Left ventricle myocardium inferior (tissue), 1 donor: ENCODE data around the gene VSX1. TPM values are rescaled to one million over a fixed set of nuclear protein-coding genes. Genes with fewer than 3 reads are reported as not detected.

ENCODE experiments used
- DNase-seq: peaks from one replicate; pipeline ENCODE4 v3.0.0-alpha.2; 2020
- H3K27ac ChIP-seq: fragments of 200-600 bp; replicated peaks from 2 replicates; pipeline ENCODE4 v1.8.0; 2021
- H3K27me3 ChIP-seq: fragments of 200-600 bp; 2 replicates; pipeline ENCODE4 v1.8.0; 2021; ENCODE audit warnings: low read depth
- H3K36me3 ChIP-seq: fragments of 200-600 bp; 2 replicates; pipeline ENCODE4 v1.8.0; 2021
- H3K4me1 ChIP-seq: fragments of 200-600 bp; 2 replicates; pipeline ENCODE4 v1.8.0; 2021
- H3K4me3 ChIP-seq: fragments of 200-600 bp; 2 replicates; pipeline ENCODE4 v1.8.0; 2021; ENCODE audit warnings: mild to moderate bottlenecking, moderate library complexity
- H3K9me3 ChIP-seq: fragments of 200-600 bp; replicated peaks from 2 replicates; pipeline ENCODE4 v1.8.0; 2021
- CTCF ChIP-seq: fragments of 200-600 bp; IDR thresholded peaks from 2 replicates; pipeline ENCODE4 v1.8.0; 2021; ENCODE audit warnings: antibody characterized with exemption, mild to moderate bottlenecking, borderline replicate concordance
- intact Hi-C: fragments of 100-400 bp; cut with micrococcal nuclease; formaldehyde crosslinking; loops from one replicate; pipeline ENCODE4 v1.11.0; 2022
- total RNA-seq: library from RNA; stranded (reverse); fragmentation: NEBNext Ultra II Directional; extraction: Animal tissue kit (Norgen Biotek cat#: 25700); gene quantifications from one replicate; pipeline ENCODE4 v1.2.1, GENCODE V29; 2021
- donor health status: DM: no; HTN: yes; CAD: no; lungs with severe emphysema.

The VSX1 gene
- total RNA-seq, 1 donor from 2014 or later, result 0.33 TPM

GRCh38 chr20:25054995-25055629, 26.8 kb downstream of the VSX1 start:
- peaks cover 92% of the 10 kb centered on the region for H3K4me1 ChIP-seq
- intact Hi-C loops, result no loop called here
- no peak for DNase-seq
- H3K27me3 ChIP-seq, result no peaks in the 10 kb centered on the region
- no peaks in the 10 kb centered on the region for H3K36me3 ChIP-seq
- H3K9me3 ChIP-seq, result no peaks in the 10 kb centered on the region
- no peak for TF ChIP-seq CTCF
- H3K27ac ChIP-seq, result peak overlapping the region; percentile 98
- peak overlapping the region; percentile 83 for H3K4me3 ChIP-seq

GRCh38 chr20:25054096-25054820, 27.7 kb downstream of the VSX1 start:
- Histone ChIP-seq H3K9me3 (no peaks in the 10 kb centered on the region), H3K27me3 (no peaks in the 10 kb centered on the region), H3K27ac (peak overlapping the region; percentile 98), H3K4me1 (peaks cover 99% of the 10 kb centered on the region), H3K36me3 (no peaks in the 10 kb centered on the region), H3K4me3 (peak overlapping the region; percentile 83)
- intact Hi-C loops, result no loop called here
- no peak for TF ChIP-seq CTCF
- no peak for DNase-seq

GRCh38 chr20:25053255-25054031, 28.5 kb downstream of the VSX1 start:
- Histone ChIP-seq H3K4me3 (peak overlapping the region; percentile 83), H3K36me3 (no peaks in the 10 kb centered on the region), H3K4me1 (peaks cover 99% of the 10 kb centered on the region), H3K9me3 (no peaks in the 10 kb centered on the region), H3K27ac (peak overlapping the region; percentile 98), H3K27me3 (no peaks in the 10 kb centered on the region)
- DNase-seq, result peak; percentile 66
- TF ChIP-seq CTCF, result no peak
- intact Hi-C loops, result no loop called here

GRCh38 chr20:25052255-25053194, 29.4 kb downstream of the VSX1 start:
- Histone ChIP-seq H3K4me1 (peaks cover 100% of the 10 kb centered on the region), H3K27me3 (no peaks in the 10 kb centered on the region)
- intact Hi-C loops, result no loop called here

More at GRCh38 chr20:25052255-25053194, 29.4 kb downstream of the VSX1 start:
- TF ChIP-seq CTCF, result no peak
- H3K4me3 ChIP-seq, result peak overlapping the region; percentile 83
- DNase-seq, result no peak
- H3K9me3 ChIP-seq, result no peaks in the 10 kb centered on the region
- H3K27ac ChIP-seq, result peak overlapping the region; percentile 98
- peaks cover 7% of the 10 kb centered on the region for H3K36me3 ChIP-seq
